Measurements from ENCODE around the gene HTR1E. TPM values are rescaled to one million over a fixed set of nuclear protein-coding genes. Genes with fewer than 3 reads are reported as not detected.

The HTR1E gene
- total RNA-seq, 2 experiments from 2014 or later: not detected

- intact Hi-C loops (cut with micrococcal nuclease): no loop called here
- DNase-seq (no peak), ATAC-seq (no peak)
- Mint-ChIP-seq H3K4me1 (ENCODE audit: low read depth) (no peaks in the 10 kb centered on the region), H3K27me3 (peaks cover 11% of the 10 kb centered on the region), H3K4me3 (no peak overlapping the region), H3K9me3 (no peaks in the 10 kb centered on the region), H3K36me3 (ENCODE audit: low read depth) (no peaks in the 10 kb centered on the region), H3K27ac (no peak overlapping the region)
- ChIA-PET CTCF (no interaction called here), POLR2A (no interaction called here)
- TF ChIP-seq, protein P1, sequence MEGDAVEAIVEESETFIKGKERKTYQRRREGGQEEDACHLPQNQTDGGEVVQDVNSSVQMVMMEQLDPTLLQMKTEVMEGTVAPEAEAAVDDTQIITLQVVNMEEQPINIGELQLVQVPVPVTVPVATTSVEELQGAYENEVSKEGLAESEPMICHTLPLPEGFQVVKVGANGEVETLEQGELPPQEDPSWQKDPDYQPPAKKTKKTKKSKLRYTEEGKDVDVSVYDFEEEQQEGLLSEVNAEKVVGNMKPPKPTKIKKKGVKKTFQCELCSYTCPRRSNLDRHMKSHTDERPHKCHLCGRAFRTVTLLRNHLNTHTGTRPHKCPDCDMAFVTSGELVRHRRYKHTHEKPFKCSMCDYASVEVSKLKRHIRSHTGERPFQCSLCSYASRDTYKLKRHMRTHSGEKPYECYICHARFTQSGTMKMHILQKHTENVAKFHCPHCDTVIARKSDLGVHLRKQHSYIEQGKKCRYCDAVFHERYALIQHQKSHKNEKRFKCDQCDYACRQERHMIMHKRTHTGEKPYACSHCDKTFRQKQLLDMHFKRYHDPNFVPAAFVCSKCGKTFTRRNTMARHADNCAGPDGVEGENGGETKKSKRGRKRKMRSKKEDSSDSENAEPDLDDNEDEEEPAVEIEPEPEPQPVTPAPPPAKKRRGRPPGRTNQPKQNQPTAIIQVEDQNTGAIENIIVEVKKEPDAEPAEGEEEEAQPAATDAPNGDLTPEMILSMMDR (IDR thresholded peaks at IDR 0.05): no peak
These were observed 79.4 kb downstream of the HTR1E start for GRCh38 chr6:87016772-87017171.

- peaks cover 6% of the 10 kb centered on the region for H3K27me3 Mint-ChIP-seq
- no peaks in the 10 kb centered on the region for H3K36me3 Mint-ChIP-seq (ENCODE audit: low read depth)
- intact Hi-C loops (cut with micrococcal nuclease): no loop called here
- H3K9me3 Mint-ChIP-seq: no peaks in the 10 kb centered on the region
- TF ChIP-seq, protein P1 (IDR thresholded peaks at IDR 0.05): no peak
- no peak overlapping the region for H3K4me3 Mint-ChIP-seq
- H3K4me1 Mint-ChIP-seq (ENCODE audit: low read depth): no peaks in the 10 kb centered on the region
- ChIA-PET POLR2A (no interaction called here), CTCF (no interaction called here)
- H3K27ac Mint-ChIP-seq: no peak overlapping the region
- no peak for DNase-seq
- no peak for ATAC-seq
These were observed 89.7 kb downstream of the HTR1E start for GRCh38 chr6:87027021-87027420.

DNA sequence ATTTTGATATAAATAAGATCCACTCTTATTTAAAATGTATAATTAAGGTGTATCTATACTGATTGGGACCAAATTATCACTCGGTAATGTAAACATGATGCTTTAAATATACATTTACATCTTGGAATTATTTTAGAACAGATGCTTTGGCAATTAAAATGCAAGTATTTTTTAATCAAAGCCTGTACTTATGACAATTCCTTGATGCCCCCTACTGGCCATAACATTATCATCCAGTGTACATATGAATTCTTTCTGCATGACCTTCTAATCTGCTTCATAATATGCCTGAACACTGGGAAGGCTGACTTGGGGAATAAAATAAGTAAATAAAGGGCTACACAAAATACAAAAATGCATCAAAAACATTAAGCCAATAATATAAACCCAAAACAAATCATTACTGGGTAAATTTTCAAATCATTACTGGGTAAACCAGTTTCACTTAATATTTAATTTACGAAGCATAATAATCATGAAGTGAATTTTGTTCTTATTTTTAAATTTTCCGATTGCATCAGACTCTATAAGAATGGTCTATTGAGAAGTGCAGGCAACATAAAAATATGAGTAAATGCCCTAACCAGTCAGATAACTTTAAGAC lies 92.5 kb downstream of the HTR1E start:
- no peak overlapping the region for H3K4me3 Mint-ChIP-seq
- DNase-seq (peak; percentile 7), ATAC-seq (no peak)
- H3K27ac Mint-ChIP-seq: no peak overlapping the region
- TF ChIP-seq, protein P1 (IDR thresholded peaks at IDR 0.05): peak; percentile 44
- CTCF ChIA-PET: no interaction called here
- no peaks in the 10 kb centered on the region for H3K9me3 Mint-ChIP-seq
- POLR2A ChIA-PET: no interaction called here
- intact Hi-C loops (cut with micrococcal nuclease): no loop called here
- no peaks in the 10 kb centered on the region for H3K4me1 Mint-ChIP-seq (ENCODE audit: low read depth)
- H3K36me3 Mint-ChIP-seq (ENCODE audit: low read depth): no peaks in the 10 kb centered on the region
- peaks cover 4% of the 10 kb centered on the region for H3K27me3 Mint-ChIP-seq

DNA sequence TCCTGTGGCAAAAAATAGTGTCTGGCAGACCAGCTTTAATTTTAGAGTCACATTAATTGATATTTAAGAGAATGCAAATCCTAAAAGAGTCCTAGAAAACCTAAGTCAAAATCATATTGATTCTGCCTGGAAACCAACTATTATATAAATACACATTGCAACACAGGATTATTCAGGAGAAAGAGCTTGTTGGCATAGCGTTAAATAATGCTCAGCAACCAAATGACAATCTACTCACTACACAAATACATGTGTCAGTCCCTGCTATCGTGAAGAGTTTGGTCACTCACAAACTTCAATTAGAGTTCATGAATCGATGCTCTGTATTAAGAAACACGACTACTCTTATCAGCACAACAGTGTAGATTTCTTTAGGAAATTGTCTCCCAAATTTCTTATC lies 103.4 kb downstream of the HTR1E start:
- no peak for DNase-seq
- ChIA-PET POLR2A (no interaction called here), CTCF (no interaction called here)
- no peaks in the 10 kb centered on the region for H3K9me3 Mint-ChIP-seq
- intact Hi-C loops (cut with micrococcal nuclease): no loop called here
- H3K4me1 Mint-ChIP-seq (ENCODE audit: low read depth): no peaks in the 10 kb centered on the region
- TF ChIP-seq, protein P1 (IDR thresholded peaks at IDR 0.05): no peak
- no peak for ATAC-seq
- H3K4me3 Mint-ChIP-seq: no peak overlapping the region
- peaks cover 13% of the 10 kb centered on the region for H3K27me3 Mint-ChIP-seq
- H3K36me3 Mint-ChIP-seq (ENCODE audit: low read depth): no peaks in the 10 kb centered on the region
- H3K27ac Mint-ChIP-seq: no peak overlapping the region

DNA sequence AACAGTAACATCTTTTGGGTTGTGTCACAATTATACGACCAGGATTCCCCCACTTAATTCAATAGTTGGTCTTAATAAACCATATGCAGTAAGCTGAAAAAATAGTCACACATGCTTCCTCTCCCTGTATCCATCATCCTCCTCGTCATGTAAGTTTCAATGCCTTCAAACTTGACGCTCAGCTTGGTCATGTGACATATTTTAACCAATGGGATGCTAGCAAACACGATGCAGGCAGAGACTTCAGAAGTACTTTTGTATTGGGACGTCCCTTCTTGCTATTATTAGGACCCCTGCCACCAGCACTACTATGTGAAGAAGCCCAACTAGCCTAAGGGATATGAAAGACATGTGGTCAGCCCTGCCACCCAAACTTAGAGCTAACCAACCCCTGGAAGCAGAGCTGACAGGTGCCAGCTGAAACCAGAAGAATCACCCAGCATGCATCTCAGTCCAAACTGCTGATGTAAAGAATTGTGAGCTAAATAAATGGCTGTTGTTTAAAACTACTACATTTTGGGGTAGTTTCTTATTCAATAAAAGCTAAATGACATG lies 108.3 kb downstream of the HTR1E start:
- TF ChIP-seq, protein P1 (IDR thresholded peaks at IDR 0.05): no peak
- no peaks in the 10 kb centered on the region for H3K36me3 Mint-ChIP-seq (ENCODE audit: low read depth)
- no peak for ATAC-seq
- no peak overlapping the region for H3K4me3 Mint-ChIP-seq
- peaks cover 20% of the 10 kb centered on the region for H3K27me3 Mint-ChIP-seq
- no peak for DNase-seq
- H3K27ac Mint-ChIP-seq: no peak overlapping the region
- POLR2A ChIA-PET: no interaction called here
- no peaks in the 10 kb centered on the region for H3K9me3 Mint-ChIP-seq
- CTCF ChIA-PET: interaction anchor here (1.5 kb wide), 1 partner anchor 33 kb away, joined by 5 read pairs; no protein-coding TSS in a partner anchor
- intact Hi-C loops (cut with micrococcal nuclease): no loop called here
- H3K4me1 Mint-ChIP-seq (ENCODE audit: low read depth): no peaks in the 10 kb centered on the region

All from activated CD8-positive, alpha-beta T cell treated with anti-CD3 and anti-CD28 coated beads for 36 hours (primary cell).